HG03439 (cell line): ENCODE results near the gene MOSPD2.

Experiments
- ATAC-seq: cut with Tn5 transposase; IDR thresholded peaks from one replicate; pipeline ENCODE4 v1.9.1; 2021; ENCODE audit warnings: mild to moderate bottlenecking, moderate library complexity; ENCODE audit not compliant: unreplicated experiment

Gene MOSPD2

DNA sequence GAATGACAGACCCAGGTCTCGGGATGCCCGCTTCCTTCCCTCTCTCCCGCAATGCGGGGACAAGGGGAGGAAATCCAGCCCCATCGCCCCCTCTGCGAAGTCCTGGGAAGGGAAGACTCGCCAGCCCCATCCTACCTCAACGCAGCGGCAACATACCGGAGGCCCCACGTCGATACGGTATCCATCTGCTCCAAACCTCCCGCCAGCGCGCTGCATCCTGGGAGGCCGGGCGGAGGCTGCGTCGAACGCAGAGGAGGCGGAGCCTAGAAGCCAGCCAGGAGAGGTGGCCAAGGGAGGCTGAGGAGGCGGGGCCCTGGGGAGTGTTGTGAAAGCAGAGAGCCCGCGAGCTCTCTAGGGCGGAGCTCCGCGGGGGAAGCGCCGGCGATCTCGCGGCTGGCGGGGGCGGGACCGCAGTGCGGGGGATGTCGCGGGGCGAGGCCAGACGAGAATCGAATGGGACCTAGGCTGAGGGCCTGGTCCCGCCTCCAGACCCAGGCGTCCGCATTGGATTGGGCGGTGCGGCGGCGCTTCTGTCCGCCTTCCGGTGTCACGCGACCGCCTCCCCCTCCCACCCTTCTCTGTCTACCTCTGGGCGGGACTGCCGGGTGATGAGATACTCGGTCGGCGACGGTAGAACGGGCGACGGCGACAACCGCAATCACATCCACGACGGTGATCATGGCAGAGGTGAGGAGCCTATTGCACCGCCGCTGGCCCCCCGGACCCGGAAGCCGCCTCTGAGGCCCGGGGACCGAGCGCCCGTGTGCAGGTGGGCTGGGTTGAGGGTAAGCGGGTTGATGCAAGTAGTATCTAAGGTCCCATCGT, at the start of gene MOSPD2, which contains the start of gene FANCB:
TSS of gene MOSPD2 (plus strand) at position 571 of the 825 bp plus-strand sequence. CDS start at position 679, 108 bp downstream.
TSS of gene FANCB (minus strand) at position 219 of the 825 bp plus-strand sequence. CDS start 7,559 bp downstream, outside the sequence.
- ATAC-seq = peak; percentile 98

- no peak for ATAC-seq
Observed at GRCh38 chrX:14825851-14826250, 47.4 kb upstream of the MOSPD2 start.

GRCh38 chrX:14826319-14826718, 46.9 kb upstream of the MOSPD2 start:
- no peak for ATAC-seq

GRCh38 chrX:14829643-14830042, 43.6 kb upstream of the MOSPD2 start:
- ATAC-seq = no peak

DNA sequence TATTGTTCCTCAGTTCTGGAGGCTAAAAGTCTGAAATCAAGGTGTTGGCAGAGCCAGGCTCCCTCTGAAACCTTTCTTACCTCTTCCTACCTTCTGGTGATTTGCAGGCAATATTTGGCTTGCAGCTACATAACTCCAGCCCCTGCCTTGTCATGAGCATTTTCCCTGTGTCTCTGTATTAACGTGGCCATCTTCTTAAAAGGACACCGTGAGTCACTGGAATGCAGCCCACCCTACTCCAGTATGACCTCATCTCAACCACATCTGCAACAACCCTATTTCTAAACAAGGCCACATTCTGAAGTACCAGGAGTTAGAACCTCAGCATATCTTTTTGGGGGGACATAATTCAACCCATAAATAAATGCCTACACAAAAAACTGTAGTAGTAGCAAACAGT, 41.1 kb upstream of the MOSPD2 start:
- ATAC-seq = no peak

DNA sequence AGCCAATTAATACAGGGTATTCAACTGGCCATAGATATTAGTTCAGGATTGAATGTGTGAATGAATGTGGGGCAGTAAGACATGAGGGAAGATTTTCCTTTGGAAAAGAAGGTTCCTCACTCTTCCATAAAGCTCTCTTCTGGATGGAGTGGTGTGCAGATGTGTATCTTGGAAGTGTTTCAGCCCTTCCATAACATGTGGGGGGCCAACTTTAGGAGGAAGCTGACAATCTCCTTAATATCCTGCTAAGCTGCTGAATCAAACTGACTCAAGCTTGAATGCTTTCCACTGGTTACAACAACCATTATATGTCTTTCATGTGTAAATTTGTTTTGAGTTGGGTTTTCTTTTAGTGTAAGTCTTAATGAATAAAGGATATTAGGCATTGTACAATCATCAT, 40.6 kb upstream of the MOSPD2 start:
- no peak for ATAC-seq

- no peak for ATAC-seq
Observed at GRCh38 chrX:14837155-14837554, 36.1 kb upstream of the MOSPD2 start.

DNA sequence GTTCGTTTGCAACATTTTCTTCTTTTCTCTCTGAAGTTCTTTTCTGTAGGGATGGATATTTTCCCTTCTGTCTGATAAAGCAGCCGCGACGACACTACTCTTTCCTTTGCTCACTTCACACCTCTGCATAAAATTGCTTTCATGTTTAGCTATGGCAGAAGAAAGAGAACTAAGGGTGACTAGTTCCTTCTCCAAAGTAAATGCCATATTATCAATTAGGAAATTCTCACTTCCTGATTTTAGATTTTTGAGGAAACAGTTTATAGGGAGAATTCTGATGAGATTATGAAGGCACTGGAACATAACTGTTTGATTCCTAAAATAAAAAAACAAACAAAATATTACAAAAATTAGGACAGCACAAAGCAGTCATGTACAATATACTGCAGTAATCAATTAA, 29.6 kb upstream of the MOSPD2 start:
- ATAC-seq = no peak

DNA sequence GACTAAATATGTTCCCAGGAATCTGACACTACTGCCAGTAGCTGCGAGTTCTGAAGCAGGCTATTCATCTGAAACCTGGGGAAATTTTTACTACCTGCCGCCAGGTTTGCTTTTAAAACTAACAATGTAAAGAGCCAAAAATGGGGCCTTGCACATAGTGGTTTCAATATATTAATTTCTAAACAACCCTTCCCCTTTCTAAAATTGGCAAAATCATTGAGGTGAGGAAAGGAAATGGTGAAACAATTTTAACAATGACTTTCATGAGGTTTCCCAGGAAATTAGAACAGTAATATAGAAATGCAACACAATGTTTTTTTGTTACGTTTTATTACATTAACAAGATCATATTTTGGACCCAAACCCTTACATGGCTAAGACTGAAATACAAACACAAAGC, 21.7 kb upstream of the MOSPD2 start:
- no peak for ATAC-seq

DNA sequence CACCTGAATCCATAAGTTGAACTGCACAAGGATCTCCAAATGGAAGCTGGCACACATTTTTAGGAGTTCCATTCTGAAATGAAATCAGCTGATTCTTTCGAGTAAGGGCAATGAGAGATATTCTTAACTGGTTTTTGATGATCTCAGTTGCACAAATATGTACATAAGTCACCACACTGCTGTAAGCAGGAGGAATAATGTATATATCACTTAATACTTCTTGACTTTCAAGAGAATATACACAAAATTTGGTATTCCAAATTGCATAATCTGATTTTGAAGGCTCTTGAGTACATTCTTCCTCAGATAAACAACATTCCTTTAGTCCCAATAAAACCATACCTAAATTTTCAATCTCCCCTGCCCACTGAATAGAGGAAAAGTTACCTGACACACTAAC, 8.6 kb upstream of the MOSPD2 start:
- ATAC-seq = no peak

DNA sequence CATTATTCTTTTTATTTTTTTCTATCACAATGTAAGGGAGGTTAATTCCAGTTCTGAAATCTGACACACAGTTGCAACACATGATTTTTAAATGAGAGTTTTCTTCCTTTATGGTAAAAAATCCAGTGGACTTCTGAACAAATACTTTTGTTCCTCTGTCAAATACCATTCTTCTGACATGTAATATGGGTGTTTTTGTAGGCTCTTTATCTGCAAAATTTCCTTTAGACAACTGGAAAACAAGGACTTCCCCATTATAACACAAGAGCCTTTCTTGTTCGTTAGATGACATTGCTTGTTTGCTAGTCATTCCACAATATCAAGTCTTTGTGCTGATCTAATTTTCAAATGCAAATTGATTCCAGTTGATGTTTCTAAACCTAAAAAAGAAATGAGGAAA, 8.0 kb upstream of the MOSPD2 start:
- ATAC-seq = no peak

DNA sequence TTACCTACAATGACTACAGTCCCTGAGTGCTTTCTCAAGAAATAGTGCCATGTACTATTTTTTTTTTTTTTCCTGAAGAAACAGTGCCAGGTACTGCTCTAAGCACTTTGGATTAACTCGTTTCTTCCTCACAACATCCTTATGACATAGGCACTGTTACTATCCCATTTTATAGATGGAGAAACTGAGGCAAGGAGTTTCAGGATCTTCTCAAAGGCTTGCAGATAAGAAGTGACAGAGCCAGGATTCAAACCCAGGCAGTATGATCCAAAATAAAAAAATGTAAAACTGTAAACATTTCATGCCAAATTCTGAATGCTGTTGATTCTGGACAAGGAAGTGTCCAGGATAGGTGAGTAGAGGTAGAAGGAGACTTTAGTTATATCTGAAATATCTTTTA, 1.5 kb upstream of the MOSPD2 start:
- no peak for ATAC-seq

DNA sequence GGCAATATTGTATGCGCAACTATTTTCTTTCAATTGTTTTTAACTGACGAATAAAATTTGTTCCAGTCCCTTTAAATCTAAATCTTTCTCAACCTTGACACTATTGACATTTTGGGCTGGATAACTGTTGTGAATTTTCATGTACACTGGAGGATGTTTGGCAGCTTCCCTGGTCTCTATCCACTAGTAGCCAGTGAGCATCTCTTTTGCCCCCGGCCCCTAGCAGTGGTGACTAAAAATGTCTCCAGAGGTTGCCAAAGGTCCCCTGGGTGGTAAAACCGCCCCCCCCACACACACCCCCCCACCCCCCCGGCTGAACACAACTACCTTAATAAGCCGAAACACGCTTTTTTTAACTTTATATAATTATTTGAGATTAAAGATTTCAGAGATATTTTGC, 866 bp upstream of the MOSPD2 start:
- ATAC-seq = no peak

DNA sequence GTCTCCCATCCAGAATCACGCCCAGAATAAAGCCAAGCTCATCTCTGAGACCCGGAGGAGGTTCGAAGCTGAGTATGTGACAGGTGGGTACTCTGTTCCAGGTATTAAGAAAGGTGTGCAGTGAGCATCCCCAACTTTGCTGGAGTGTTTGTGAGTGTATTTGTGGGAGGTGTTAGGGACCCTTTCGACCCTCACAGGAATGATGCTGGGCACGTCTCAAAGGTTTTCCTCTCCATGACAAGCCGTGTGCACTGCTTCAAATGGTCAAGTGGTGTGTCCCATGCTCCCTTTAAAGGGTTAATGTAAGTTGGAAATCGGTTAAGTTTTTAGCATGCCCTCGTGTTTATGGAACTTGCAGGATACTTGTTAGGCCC, 442 bp downstream of the MOSPD2 start:
- ATAC-seq = no peak

DNA sequence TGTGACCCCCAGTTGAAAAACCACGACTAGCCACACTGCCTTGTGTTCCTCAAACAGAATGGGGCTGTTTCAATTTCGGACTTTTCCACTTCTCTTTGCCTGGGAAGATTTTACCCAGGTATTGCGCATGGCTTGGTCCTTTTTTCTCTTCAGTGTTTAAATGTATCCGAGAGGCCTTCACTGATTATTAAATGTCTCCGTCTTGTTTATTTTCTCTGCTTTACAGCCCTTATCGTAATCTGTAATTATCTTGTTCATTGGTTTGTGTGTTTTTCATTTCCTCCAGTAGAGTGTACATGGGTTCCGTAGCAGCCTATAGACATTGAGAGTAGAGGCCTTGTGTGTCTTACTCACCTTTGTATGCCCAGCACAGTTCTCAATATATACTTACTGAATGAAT, 2.4 kb downstream of the MOSPD2 start:
- ATAC-seq = no peak

- ATAC-seq = no peak
Observed at GRCh38 chrX:14883826-14884225, 10.6 kb downstream of the MOSPD2 start.

DNA sequence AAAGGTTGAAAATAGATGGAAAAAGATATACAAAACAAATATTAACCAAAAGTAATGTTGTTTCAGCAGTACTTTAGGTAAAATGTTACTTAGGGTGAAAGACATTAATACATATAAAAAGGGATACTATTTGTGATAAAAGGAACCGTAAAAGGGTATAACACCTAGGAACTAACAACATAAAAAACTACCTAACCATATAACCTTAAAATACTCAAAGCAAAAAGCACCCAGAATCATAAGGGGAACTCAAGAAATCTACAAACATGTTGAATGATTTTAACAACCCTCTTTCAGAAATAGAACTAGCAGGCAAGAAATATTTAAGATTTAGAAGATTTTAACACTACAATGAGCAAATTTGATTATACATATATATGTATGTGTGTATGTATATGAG, 11.5 kb downstream of the MOSPD2 start:
- ATAC-seq = no peak

GRCh38 chrX:14886252-14886651, 13.0 kb downstream of the MOSPD2 start:
- no peak for ATAC-seq

DNA sequence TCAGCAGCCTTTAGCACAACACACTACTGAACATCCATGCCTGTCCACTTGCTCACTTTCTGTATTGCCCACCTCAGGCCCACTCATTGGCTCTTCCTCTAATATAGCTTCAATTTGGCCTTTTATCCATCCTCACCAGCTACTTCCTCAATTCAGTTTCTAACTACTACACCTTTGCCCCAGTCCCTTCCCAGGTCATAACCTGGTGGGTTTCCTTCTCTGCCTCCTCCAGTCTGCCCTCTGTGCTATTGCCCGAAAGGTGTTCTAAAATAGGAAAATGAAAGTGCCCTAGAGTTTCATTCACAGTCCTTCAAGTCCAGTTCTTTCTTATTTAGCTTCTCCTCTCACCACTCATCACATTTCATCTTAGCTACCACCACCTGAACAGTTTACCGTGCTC, 23.1 kb downstream of the MOSPD2 start:
- no peak for ATAC-seq

- no peak for ATAC-seq
Observed at GRCh38 chrX:14897042-14897441, 23.8 kb downstream of the MOSPD2 start.

- peak; percentile 51 for ATAC-seq
Observed at GRCh38 chrX:14899607-14900006, 26.4 kb downstream of the MOSPD2 start.

GRCh38 chrX:14902537-14902936, 29.3 kb downstream of the MOSPD2 start:
- ATAC-seq = no peak

GRCh38 chrX:14903891-14904290, 30.7 kb downstream of the MOSPD2 start:
- ATAC-seq = no peak
